GM12874 (cell line): ENCODE measurements around the gene DIP2A.

Source experiments
- CTCF ChIP-seq: IDR thresholded peaks from 2 replicates; pipeline ENCODE4 v1.5.1; 2011; ENCODE audit warnings: low read depth, mild to moderate bottlenecking, control low read depth, low read length, moderate library complexity; ENCODE audit not compliant: insufficient read depth

Gene DIP2A

DNA sequence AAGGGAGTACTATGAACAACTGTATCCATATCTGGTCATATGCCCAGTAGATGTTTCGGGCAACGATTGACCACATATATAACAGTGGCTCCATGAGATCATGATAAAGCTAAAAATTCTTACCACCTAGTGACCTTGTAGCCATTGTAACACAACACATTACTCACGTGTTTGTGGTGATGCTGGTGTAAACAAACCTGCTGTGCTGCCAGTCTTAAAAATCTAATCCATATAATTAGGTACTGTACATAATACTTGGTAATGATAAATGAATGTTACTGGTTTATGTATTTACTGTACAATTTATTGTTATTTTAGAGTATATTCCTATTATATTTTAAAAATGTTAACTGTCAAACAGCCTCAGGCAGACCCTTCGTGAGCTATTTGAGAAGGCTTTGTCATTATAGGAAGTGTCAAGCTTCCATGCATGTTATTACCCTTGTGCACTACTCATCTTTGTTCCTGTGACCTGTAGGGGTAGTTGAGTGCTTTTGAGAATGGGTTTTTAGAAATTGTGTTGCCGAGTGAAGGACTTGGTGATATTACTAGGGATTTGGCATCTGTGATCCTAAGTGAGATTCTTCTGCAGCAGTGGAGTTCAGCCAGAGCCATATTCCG lies 23.6 kb downstream of the DIP2A start:
- TF ChIP-seq CTCF = no peak

- no peak for TF ChIP-seq CTCF
Observed at GRCh38 chr21:46482846-46483231, 24.1 kb downstream of the DIP2A start.

GRCh38 chr21:46483300-46484295 lies 24.9 kb downstream of the DIP2A start:
- TF ChIP-seq CTCF = no peak

DNA sequence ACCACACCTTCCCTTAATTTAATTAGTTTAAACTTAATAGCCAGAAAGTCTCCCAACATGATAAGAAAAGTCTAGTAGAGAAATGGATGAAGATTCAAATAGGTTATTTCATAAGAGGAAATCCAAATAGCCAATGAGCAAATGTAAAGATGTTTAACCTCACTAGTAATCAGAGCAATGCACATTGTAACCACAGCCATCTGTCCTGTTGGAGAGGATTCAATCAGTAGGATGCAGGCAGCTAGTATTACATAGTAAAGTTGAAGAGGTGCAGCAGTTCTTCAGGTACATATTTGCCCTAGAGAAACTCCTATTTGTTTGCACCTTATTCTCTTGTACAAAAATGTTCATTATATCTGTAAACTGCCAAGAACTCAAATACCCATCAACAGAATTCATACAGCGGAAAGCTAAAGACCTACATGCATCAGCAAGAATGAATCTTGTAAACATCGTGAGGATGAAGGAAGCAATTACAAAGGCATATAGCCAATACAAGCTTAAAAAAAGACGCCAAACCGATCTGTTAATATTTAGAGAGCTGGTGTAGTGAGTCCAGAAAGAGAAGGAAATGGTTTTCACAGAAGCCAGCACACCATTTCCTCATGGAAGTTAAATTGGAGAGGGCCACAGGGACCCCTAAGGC lies 27.9 kb downstream of the DIP2A start:
- no peak for TF ChIP-seq CTCF

DNA sequence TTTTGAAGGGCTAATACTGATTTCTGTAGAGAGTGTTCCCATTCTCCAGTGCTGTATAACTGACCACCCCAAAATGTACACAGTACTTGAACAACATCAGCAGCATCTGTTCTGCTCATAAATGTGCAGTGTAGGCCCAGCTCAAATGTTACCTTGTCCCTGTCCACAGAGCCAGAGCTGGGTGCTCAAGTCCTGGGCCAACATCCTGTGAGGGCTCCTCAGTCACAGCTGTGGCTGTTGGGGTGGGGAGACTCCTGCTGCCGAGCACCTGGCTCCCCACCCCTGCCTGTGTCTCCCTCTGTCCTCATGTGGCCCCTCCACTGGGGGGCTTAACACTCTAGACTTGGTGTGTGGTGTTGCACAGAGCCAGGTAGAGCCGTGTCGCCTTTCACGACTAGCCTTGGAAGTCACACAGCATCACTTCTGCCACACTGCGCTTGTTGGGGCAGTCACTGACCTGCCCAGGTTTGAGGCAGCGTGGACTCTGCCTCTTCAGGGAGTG lies 30.5 kb downstream of the DIP2A start:
- TF ChIP-seq CTCF = no peak

- TF ChIP-seq CTCF = no peak
Observed at GRCh38 chr21:46489800-46490199, 31.1 kb downstream of the DIP2A start.

DNA sequence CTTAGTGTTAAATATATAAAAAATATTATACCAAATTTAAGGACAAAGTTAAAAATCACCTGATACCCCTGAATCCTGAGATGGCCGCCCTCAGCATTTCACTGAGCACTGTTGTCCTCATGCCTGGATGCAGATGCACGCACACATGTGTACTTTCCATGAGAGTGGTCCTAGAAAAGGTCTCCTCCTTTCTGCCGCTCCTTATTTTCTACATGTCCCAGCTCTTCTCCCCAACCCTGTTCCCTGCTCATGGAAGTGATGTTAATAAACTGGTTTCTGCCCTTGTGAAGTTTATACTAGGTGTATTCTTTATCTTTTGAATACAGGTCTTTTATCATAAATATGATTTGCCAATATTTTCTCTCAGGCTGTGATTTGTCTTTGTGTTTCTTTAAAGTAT lies 32.9 kb downstream of the DIP2A start:
- TF ChIP-seq CTCF = no peak
